ENCODE measurements around the gene CBX4. TPM values are rescaled to one million over a fixed set of nuclear protein-coding genes. Genes with fewer than 3 reads are reported as not detected.

The CBX4 gene
- total and polyA plus RNA-seq, 4 donors: 2.5 to 13.4 (median 9.4) TPM

- Histone ChIP-seq H3K4me1 (ENCODE audit: control insufficient read depth in 1 of 2, insufficient read depth in 2 of 2, low read length in 2 of 2) (no peaks in the 10 kb centered on the region), H3K27me3 (ENCODE audit: control insufficient read depth in 1 of 2, insufficient read depth in 2 of 2, low read length in 1 of 2) (no peaks in the 10 kb centered on the region), H3K36me3 (ENCODE audit: control insufficient read depth in 1 of 2, insufficient read depth in 2 of 2, low read length in 1 of 2) (no peaks in the 10 kb centered on the region), H3K9me3 (ENCODE audit: control insufficient read depth, low read length) (no peaks in the 10 kb centered on the region), H3K27ac (ENCODE audit: low read depth in 1 of 2, low read length in 2 of 2) (no peak overlapping the region), H3K4me3 (ENCODE audit: low read length in 2 of 2) (no peak overlapping the region)
- ATAC-seq (ENCODE audit: low FRiP score): peak; percentile 10
- peak; percentile 84 to 88 for DNase-seq
- intact Hi-C loops (cut with DNase I): loop anchor here (5.0 kb wide), 2 partner anchors 33 to 152 kb away; no protein-coding TSS in a partner anchor
- 2 to 3% methylated on average over 58 to 74 of the region's 74 CpGs for WGBS, 2 donors
Measured at GRCh38 chr17:79840269-79840988, 1.2 kb upstream of the CBX4 start.

DNA sequence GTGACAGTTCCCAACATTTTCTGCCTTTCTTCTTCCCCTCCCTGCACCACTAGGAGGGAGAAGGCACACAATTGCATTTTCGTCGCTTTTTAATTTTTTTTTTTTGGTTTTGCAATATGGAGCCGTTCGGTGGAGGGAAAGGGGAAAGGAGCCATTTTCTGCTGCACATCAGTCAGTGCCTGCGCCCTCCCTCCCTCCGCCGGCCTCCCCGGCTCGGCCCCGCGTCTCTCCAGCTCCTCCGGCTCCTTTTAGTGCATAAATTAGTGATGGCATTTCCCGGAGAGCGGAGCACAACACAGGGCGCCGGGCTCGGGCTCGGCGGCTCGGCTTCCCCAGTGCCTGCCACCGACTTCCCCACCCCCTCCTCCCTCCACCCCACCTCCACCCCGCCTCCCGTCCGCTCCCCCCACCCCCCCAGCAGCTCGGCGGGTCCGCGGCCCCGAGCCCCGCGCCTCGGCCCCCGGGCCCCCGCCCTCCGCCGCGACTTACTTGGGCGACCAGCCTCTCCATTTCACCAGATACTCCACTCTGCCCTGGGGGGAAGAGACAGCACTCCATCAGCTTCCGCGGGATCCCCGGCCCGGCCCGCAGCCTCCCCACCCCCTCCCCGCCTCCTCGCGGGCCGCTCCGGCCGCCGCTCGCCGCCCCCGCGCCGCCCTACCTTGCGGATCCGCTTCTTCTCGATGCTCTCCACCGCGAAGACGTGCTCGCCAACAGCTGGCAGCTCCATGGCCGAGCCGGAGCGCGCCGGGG is 542 bp downstream of the CBX4 start:
- 1% methylated on average over 55 to 67 of the region's 67 CpGs for WGBS, 2 donors
- no peak for ATAC-seq (ENCODE audit: low FRiP score)

DNA sequence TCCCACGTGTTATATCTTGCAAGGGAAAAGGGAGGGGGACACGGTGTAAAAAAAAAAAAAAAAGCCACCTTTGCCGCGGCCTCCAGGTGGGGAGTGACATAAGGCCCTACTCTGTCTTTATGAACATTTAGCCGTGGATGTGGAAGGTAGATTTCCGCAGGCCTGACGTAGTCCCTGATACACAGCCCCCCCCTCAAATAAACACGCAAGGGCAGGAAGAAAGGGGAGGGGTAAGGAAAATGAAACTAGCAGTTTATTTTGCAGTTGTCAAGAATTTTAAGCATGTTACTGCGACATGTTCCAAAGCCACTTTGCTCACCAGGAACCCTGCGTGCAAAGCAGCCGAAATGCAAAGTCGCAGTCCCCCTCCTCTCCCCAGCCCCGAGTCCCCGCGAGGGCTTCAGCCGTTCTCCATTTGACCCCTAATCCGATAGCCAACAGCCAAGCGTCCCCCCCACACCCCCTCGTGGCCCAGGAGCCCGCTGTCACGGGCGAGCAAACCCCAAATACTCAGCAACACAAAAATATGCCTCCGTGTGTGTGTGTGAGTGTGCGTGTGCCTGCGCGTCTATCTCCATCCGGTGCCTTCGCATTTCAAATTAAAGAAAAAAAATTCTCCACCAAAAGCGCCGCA is 1.2 kb downstream of the CBX4 start:
- peak overlapping the region in 1 of 2 donors; percentile 15 for H3K27ac ChIP-seq (ENCODE audit: low read depth in 1 of 2, low read length in 2 of 2)
- H3K4me1 ChIP-seq (ENCODE audit: control insufficient read depth in 1 of 2, insufficient read depth in 2 of 2, low read length in 2 of 2): no peaks in the 10 kb centered on the region
- no peaks in the 10 kb centered on the region for H3K27me3 ChIP-seq (ENCODE audit: control insufficient read depth in 1 of 2, insufficient read depth in 2 of 2, low read length in 1 of 2)
- peak overlapping the region; percentile 70 to 72 for H3K4me3 ChIP-seq (ENCODE audit: low read length in 2 of 2)
- WGBS, 2 donors: 0 to 1% methylated on average over 30 of the region's 30 CpGs
- peak in 1 of 2 donors; percentile 60 for DNase-seq
- H3K9me3 ChIP-seq (ENCODE audit: control insufficient read depth, low read length): no peaks in the 10 kb centered on the region
- intact Hi-C loops (cut with DNase I): loop anchor here (2.0 to 5.0 kb wide), 3 partner anchors 41 to 79 kb away; partner anchors contain the start of gene CBX8 (in 2 of the 2)
- H3K36me3 ChIP-seq (ENCODE audit: control insufficient read depth in 1 of 2, insufficient read depth in 2 of 2, low read length in 1 of 2): peaks cover 0 to 2% of the 10 kb centered on the region in 2 donors
- no peak for ATAC-seq (ENCODE audit: low FRiP score)

More for the DNA sequence above, 542 bp downstream of the CBX4 start:
- H3K27ac ChIP-seq (ENCODE audit: low read depth in 1 of 2, low read length in 2 of 2): peak overlapping the region; percentile 15 to 74
- DNase-seq: peak; percentile 61 to 84
- H3K9me3 ChIP-seq (ENCODE audit: control insufficient read depth, low read length): no peaks in the 10 kb centered on the region
- peak overlapping the region; percentile 70 to 72 for H3K4me3 ChIP-seq (ENCODE audit: low read length in 2 of 2)
- peaks cover 0 to 2% of the 10 kb centered on the region in 2 donors for H3K36me3 ChIP-seq (ENCODE audit: control insufficient read depth in 1 of 2, insufficient read depth in 2 of 2, low read length in 1 of 2)
- no peaks in the 10 kb centered on the region for H3K4me1 ChIP-seq (ENCODE audit: control insufficient read depth in 1 of 2, insufficient read depth in 2 of 2, low read length in 2 of 2)
- intact Hi-C loops (cut with DNase I): loop anchor here (2.0 to 5.0 kb wide), 3 partner anchors 41 to 79 kb away; partner anchors contain the start of gene CBX8 (in 2 of the 2)
- H3K27me3 ChIP-seq (ENCODE audit: control insufficient read depth in 1 of 2, insufficient read depth in 2 of 2, low read length in 1 of 2): no peaks in the 10 kb centered on the region

DNA sequence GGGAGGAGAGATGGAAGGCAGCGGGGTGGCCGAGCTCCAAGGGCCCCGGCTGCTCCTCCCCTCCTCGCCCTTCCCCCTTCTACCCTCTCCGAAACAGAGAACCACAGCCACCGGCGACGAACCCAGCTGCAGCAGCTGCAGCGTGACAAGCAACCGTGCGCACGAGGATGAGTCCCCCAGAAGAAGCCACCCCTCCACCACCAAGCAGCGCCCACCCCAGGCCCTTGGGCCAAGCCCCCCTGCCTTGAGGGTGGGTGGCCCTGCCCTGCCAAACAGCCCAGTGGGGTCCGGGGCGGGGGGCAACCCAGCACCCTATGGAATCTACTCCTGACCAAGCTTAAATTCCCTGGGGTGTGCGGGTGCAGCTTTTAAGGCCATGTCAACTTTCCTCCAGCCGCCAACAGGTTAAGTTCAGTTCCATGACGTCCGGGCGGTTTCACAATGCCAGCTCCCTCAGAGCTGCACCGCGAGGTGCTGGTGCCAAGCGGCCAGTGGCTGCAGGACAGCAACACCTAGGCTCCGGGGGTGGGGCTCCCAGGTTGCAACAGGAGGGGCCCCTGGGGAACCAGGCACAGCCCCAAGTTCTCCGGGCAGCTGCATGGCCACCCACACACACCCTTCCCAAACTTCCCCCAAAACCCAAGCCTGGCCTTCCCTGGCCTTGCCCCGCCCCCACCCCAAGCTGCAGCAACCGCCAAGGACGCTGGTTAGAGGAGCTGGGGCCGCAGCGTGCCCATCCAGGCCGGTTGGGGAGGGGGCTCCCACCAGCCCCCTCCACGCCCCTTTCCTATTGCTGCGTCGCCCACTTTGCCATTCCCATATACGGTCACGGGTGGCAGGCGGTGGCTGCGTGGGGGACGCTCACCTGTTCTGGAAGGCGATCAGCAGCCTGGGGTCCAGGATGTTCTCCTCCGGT is 2.0 kb downstream of the CBX4 start:
- H3K9me3 ChIP-seq (ENCODE audit: control insufficient read depth, low read length): no peaks in the 10 kb centered on the region
- intact Hi-C loops (cut with DNase I): loop anchor here (5.0 kb wide), 2 partner anchors 40 to 80 kb away; partner anchors contain the start of gene CBX8 (in 1 of the 2)
- ATAC-seq (ENCODE audit: low FRiP score): no peak
- peak; percentile 83 to 89 for DNase-seq
- H3K4me3 ChIP-seq (ENCODE audit: low read length in 2 of 2): no peak overlapping the region
- no peaks in the 10 kb centered on the region for H3K27me3 ChIP-seq (ENCODE audit: control insufficient read depth in 1 of 2, insufficient read depth in 2 of 2, low read length in 1 of 2)
- no peaks in the 10 kb centered on the region for H3K4me1 ChIP-seq (ENCODE audit: control insufficient read depth in 1 of 2, insufficient read depth in 2 of 2, low read length in 2 of 2)
- H3K36me3 ChIP-seq (ENCODE audit: control insufficient read depth in 1 of 2, insufficient read depth in 2 of 2, low read length in 1 of 2): peaks cover 0 to 2% of the 10 kb centered on the region in 2 donors
- H3K27ac ChIP-seq (ENCODE audit: low read depth in 1 of 2, low read length in 2 of 2): no peak overlapping the region
- WGBS, 2 donors: 22% methylated on average over 35 to 41 of the region's 41 CpGs

DNA sequence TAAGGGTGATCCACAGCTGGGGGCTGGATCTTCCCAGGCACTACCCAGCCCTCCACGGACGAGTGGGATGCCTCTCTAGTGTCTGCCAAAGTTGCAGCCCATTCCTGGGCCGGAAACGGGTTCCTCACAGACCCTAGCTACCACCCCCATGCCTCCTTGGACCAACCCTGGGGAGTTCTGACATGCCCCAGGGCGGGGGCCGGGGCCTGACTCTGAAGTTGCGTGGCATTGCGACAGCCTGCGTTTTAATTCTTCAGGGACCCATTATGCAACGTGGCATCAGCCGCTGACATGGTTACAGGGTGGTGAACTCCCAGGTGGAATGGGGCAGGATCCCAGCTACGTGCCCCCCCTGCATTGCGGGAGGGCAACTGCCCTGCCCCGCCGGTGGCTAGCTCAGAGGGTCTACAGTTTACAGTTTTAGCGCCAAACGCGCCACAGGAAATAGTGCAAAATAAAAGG is 2.7 kb downstream of the CBX4 start:
- Histone ChIP-seq H3K9me3 (ENCODE audit: control insufficient read depth, low read length) (no peaks in the 10 kb centered on the region), H3K27me3 (ENCODE audit: control insufficient read depth in 1 of 2, insufficient read depth in 2 of 2, low read length in 1 of 2) (no peaks in the 10 kb centered on the region), H3K4me1 (ENCODE audit: control insufficient read depth in 1 of 2, insufficient read depth in 2 of 2, low read length in 2 of 2) (no peaks in the 10 kb centered on the region), H3K4me3 (ENCODE audit: low read length in 2 of 2) (no peak overlapping the region), H3K36me3 (ENCODE audit: control insufficient read depth in 1 of 2, insufficient read depth in 2 of 2, low read length in 1 of 2) (peaks cover 0 to 2% of the 10 kb centered on the region in 2 donors), H3K27ac (ENCODE audit: low read depth in 1 of 2, low read length in 2 of 2) (no peak overlapping the region)
- intact Hi-C loops (cut with DNase I): loop anchor here (5.0 kb wide), 2 partner anchors 39 to 81 kb away; partner anchors contain the start of gene CBX8 (in 1 of the 2)
- no peak for DNase-seq
- 68% methylated on average over 18 of the region's 18 CpGs for WGBS, 2 donors
- no peak for ATAC-seq (ENCODE audit: low FRiP score)

DNA sequence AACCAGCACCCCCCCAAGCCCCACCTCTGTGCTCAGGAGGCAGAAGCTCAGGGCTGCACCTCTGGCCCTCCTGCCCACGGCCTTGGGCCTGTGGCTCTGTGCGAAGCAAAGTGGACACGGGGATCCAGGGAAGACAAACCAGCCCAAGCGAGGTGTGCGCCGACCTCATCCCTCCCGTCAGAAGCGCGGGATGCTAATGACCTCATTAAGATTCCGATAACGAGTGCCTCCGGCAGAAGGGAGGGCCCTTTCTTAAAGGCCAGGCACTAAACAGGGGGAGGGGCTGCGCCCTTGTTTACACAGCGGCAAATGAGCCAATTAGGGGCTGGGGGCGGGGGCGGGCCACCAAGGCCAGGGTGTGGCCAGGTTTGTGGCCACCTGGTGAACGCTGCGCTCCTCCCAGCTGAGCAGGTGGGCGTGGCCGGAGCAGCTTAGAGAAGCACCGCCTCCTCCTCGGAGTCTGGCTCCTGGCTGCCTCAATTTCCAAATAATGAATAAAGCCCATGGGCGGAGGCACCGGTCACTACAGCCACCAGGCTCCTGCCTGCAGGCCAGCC is 3.2 kb downstream of the CBX4 start:
- H3K27me3 ChIP-seq (ENCODE audit: control insufficient read depth in 1 of 2, insufficient read depth in 2 of 2, low read length in 1 of 2): no peaks in the 10 kb centered on the region
- peaks cover 0 to 2% of the 10 kb centered on the region in 2 donors for H3K36me3 ChIP-seq (ENCODE audit: control insufficient read depth in 1 of 2, insufficient read depth in 2 of 2, low read length in 1 of 2)
- ATAC-seq (ENCODE audit: low FRiP score): no peak
- intact Hi-C loops (cut with DNase I): loop anchor here (5.0 kb wide), 2 partner anchors 39 to 81 kb away; partner anchors contain the start of gene CBX8 (in 1 of the 2)
- no peak for DNase-seq
- no peaks in the 10 kb centered on the region for H3K4me1 ChIP-seq (ENCODE audit: control insufficient read depth in 1 of 2, insufficient read depth in 2 of 2, low read length in 2 of 2)
- WGBS, 2 donors: 89 to 90% methylated on average over 24 of the region's 24 CpGs
- H3K27ac ChIP-seq (ENCODE audit: low read depth in 1 of 2, low read length in 2 of 2): no peak overlapping the region
- no peak overlapping the region for H3K4me3 ChIP-seq (ENCODE audit: low read length in 2 of 2)
- no peaks in the 10 kb centered on the region for H3K9me3 ChIP-seq (ENCODE audit: control insufficient read depth, low read length)

GRCh38 chr17:79835470-79835899 is 3.8 kb downstream of the CBX4 start:
- Histone ChIP-seq H3K9me3 (ENCODE audit: control insufficient read depth, low read length) (no peaks in the 10 kb centered on the region), H3K4me3 (ENCODE audit: low read length in 2 of 2) (no peak overlapping the region), H3K27me3 (ENCODE audit: control insufficient read depth in 1 of 2, insufficient read depth in 2 of 2, low read length in 1 of 2) (no peaks in the 10 kb centered on the region), H3K4me1 (ENCODE audit: control insufficient read depth in 1 of 2, insufficient read depth in 2 of 2, low read length in 2 of 2) (no peaks in the 10 kb centered on the region), H3K36me3 (ENCODE audit: control insufficient read depth in 1 of 2, insufficient read depth in 2 of 2, low read length in 1 of 2) (peaks cover 0 to 2% of the 10 kb centered on the region in 2 donors), H3K27ac (ENCODE audit: low read depth in 1 of 2, low read length in 2 of 2) (no peak overlapping the region)
- intact Hi-C loops (cut with DNase I): loop anchor here (5.0 kb wide), 2 partner anchors 38 to 82 kb away; partner anchors contain the start of gene CBX8 (in 1 of the 2)
- ATAC-seq (ENCODE audit: low FRiP score) (no peak), DNase-seq (no peak)
- 84 to 88% methylated on average over 13 of the region's 13 CpGs for WGBS, 2 donors
